Activated T-cell treated with anti-CD3 and anti-CD28 coated beads for 24 hours (primary cell): ENCODE data around the gene USP44.
"Not testable (repeated sequence)": the region's sequence is repeated elsewhere in the genome, so short reads cannot be mapped to it uniquely, and the experiment has no call there.

Experiments used
- DNase-seq: peaks from one replicate; pipeline ENCODE4 v3.0.0-alpha.2; 2020; ENCODE audit warnings: low read depth

The USP44 gene

GRCh38 chr12:95551305-95551704, at the start of gene USP44:
Gene USP44 (minus strand): TSS chr12:95551476. CDS start chr12:95534256, 17,220 bp downstream.
- no peak for DNase-seq

DNA sequence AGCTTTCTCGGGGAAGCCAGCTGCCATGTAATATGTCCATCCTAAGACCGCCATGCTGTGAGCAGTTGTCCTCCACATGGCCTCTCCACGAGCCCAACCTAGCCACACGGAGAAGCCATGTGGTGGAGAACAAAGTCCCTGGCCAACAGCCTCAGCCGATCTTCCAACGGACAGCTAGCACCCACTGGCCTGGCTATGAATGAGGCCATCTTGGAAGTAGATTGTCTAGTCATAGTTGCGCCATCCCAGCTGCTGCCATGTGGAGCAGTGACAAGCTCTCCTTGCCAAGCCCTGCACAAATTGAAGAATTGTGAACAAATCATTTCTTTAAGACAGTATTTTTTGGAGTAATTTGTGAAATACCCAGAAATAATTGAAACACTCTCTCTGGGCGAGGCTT, 49.3 kb upstream of the USP44 start:
- DNase-seq: no peak

- no peak for DNase-seq
These were observed 48.6 kb upstream of the USP44 start for GRCh38 chr12:95599880-95600279.

GRCh38 chr12:95594136-95594535, 42.9 kb upstream of the USP44 start:
- DNase-seq: no peak

- DNase-seq: no peak
These were observed 42.1 kb upstream of the USP44 start for GRCh38 chr12:95593266-95593871.

DNA sequence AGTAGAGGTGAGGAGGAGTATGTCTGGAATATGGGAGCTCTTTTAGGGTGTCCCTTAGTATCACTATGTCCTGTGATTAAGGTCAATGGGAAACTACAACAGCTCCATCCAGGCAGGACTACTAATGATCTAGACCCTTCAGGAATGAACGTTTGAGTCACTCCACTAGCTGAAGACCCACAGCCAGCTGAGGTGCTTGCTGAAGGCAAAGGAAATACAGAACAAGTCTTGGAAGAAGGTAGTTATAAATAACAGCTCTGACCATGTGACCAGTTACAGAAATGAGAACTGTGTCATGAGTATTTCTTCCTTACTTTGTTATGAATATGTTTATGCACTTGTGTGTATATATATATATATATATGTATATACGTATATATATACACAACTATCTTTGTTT, 40.5 kb upstream of the USP44 start:
- DNase-seq: no peak

GRCh38 chr12:95590775-95591174, 39.5 kb upstream of the USP44 start:
- no peak for DNase-seq

- DNase-seq: no peak
These were observed 32.7 kb upstream of the USP44 start for GRCh38 chr12:95583933-95584332.

GRCh38 chr12:95582230-95583058, 31.2 kb upstream of the USP44 start:
- no peak for DNase-seq

- no peak for DNase-seq
These were observed 26.5 kb upstream of the USP44 start for GRCh38 chr12:95577820-95578219.

GRCh38 chr12:95574799-95575452, 23.6 kb upstream of the USP44 start:
- DNase-seq: no peak

DNA sequence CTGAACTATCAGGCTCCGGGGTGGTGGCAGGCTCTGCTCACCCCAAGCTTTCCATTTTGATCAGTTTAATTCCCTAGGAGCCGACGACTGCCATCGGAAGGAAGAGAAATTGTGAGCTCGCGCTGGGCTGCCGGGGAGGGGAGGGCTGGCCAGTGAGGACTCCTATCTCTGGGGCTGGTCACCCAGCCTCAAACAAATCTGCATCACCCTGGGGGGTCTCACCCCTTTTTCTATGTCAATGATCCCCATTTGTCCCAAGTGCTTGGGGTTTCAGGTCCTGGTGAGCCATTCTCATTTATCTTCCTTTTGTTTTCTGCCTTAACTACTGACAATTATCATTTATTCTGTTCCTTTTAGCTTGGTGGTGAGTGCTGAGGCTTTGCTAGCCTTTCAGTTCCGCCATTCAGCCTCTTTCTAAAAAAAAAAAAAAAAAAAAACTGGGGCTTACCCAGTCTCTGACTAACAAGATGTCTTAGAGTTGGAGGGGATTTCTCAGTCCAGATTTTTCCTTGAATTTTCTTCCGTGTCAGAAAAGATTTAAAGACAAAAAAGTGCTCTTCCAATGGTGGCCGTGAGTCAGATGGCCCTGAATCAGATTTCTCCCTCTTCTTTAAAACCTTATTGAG, 22.8 kb upstream of the USP44 start:
- DNase-seq: no peak

GRCh38 chr12:95571369-95571768, 20.1 kb upstream of the USP44 start:
- DNase-seq: no peak

- not testable (repeated sequence) for DNase-seq
These were observed 16.8 kb upstream of the USP44 start for GRCh38 chr12:95568045-95568444.

- no peak for DNase-seq
These were observed 6.3 kb upstream of the USP44 start for GRCh38 chr12:95557625-95558024.

GRCh38 chr12:95554532-95555071, 3.3 kb upstream of the USP44 start:
- no peak for DNase-seq

GRCh38 chr12:95553197-95553943, 2.1 kb upstream of the USP44 start:
- DNase-seq: no peak

DNA sequence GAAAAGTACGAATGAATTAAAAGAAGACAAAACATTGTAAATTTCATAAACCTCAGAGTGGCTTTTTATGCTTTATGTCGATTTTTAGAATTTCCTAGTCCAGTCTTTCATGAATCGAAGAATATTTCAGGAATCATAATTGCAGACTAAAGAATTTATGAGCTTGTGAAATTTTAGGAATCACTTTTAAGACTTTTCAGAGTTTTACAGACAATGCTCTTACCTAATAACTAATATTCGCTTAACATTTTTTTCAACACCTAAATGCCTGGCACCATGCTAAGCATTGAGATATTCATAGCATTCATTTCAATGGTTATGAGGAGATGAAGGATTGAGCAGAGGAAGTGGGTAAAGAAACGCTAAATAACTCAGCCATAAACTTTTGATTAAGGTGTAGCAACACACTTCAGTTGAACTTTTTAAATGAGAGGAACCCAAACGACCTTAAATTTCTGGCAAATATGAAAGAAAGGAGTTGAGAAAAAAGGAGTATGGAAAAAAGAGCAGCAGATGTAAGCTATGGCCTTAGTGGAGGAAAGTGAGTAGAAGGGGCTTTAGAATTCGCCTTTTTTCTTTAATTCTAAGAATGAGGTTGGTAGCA, 739 bp upstream of the USP44 start:
- DNase-seq: no peak

GRCh38 chr12:95549392-95550084, 1.7 kb downstream of the USP44 start:
- DNase-seq: no peak

GRCh38 chr12:95548539-95549391, 2.5 kb downstream of the USP44 start:
- peak; percentile 57 for DNase-seq
